GM18909 (cell line): ENCODE data around the gene ASPG.
A peak's percentile ranks its signal among the peaks of the same experiment; 100 is the strongest.

Experiments
- ATAC-seq: cut with Tn5 transposase; IDR thresholded peaks from one replicate; pipeline ENCODE4 v1.9.1; 2021; ENCODE audit warnings: mild to moderate bottlenecking; ENCODE audit not compliant: unreplicated experiment, poor library complexity

ASPG gene

GRCh38 chr14:104132981-104133380 is 47.5 kb downstream of the ASPG start:
- no peak for ATAC-seq

- ATAC-seq = no peak
These were observed 48.0 kb downstream of the ASPG start for GRCh38 chr14:104133496-104133895.

- no peak for ATAC-seq
These were observed 48.8 kb downstream of the ASPG start for GRCh38 chr14:104134061-104134965.

GRCh38 chr14:104135121-104135903 is 49.8 kb downstream of the ASPG start:
- no peak for ATAC-seq

GRCh38 chr14:104135904-104136471 is 50.5 kb downstream of the ASPG start:
- no peak for ATAC-seq

- ATAC-seq = no peak
These were observed 51.2 kb downstream of the ASPG start for GRCh38 chr14:104136472-104137296.

- peak; percentile 61 for ATAC-seq
These were observed 52.0 kb downstream of the ASPG start for GRCh38 chr14:104137297-104138097.

GRCh38 chr14:104138098-104138717 is 52.7 kb downstream of the ASPG start, which contains the start of gene KIF26A:
KIF26A (plus strand) TSS chr14:104138587; CDS start chr14:104138723, 136 bp downstream.
- no peak for ATAC-seq

GRCh38 chr14:104138718-104139459 is 53.4 kb downstream of the ASPG start:
- ATAC-seq = no peak

GRCh38 chr14:104139460-104140212 is 54.1 kb downstream of the ASPG start:
- no peak for ATAC-seq

- no peak for ATAC-seq
These were observed 54.6 kb downstream of the ASPG start for GRCh38 chr14:104140213-104140462.

GRCh38 chr14:104140463-104141331 is 55.2 kb downstream of the ASPG start:
- ATAC-seq = no peak

GRCh38 chr14:104141621-104142091 is 56.2 kb downstream of the ASPG start:
- ATAC-seq = no peak

- ATAC-seq = no peak
These were observed 56.8 kb downstream of the ASPG start for GRCh38 chr14:104142136-104142945.

GRCh38 chr14:104142946-104143470 is 57.5 kb downstream of the ASPG start:
- no peak for ATAC-seq
